ENCODE measurements around the gene FGD2. TPM values are rescaled to one million over a fixed set of nuclear protein-coding genes. Genes with fewer than 3 reads are reported as not detected.

The FGD2 gene
- total RNA-seq, 1 donor from 2014 or later = not detected

DNA sequence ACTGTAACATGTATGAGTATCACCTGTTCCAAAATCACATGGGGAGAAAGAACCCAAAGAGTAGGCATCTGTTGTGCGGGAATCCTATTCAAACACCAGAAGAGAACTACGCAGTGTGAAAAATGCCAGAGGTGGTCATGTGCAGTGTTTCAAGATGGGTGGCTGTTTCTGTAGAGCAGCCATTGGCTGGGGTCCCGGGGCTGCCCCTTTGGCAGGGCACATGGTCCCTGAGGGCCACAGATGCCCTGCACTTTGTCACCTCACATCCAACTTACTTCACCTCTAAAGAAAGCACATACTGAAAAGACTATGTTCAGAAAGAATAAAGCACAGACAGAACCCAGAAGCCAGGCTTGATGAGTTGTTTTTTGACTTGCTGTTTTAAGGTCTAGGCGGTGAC is 31.8 kb upstream of the FGD2 start:
- no peaks in the 10 kb centered on the region for H3K4me1 Mint-ChIP-seq (ENCODE audit: low read depth)
- H3K4me3 Mint-ChIP-seq (ENCODE audit: low read depth) = no peak overlapping the region
- H3K27ac Mint-ChIP-seq = no peak overlapping the region
- no peaks in the 10 kb centered on the region for H3K9me3 Mint-ChIP-seq (ENCODE audit: low read depth)
- no peak for DNase-seq (ENCODE audit: low spot score, unreplicated experiment)
- TF ChIP-seq, protein P1, sequence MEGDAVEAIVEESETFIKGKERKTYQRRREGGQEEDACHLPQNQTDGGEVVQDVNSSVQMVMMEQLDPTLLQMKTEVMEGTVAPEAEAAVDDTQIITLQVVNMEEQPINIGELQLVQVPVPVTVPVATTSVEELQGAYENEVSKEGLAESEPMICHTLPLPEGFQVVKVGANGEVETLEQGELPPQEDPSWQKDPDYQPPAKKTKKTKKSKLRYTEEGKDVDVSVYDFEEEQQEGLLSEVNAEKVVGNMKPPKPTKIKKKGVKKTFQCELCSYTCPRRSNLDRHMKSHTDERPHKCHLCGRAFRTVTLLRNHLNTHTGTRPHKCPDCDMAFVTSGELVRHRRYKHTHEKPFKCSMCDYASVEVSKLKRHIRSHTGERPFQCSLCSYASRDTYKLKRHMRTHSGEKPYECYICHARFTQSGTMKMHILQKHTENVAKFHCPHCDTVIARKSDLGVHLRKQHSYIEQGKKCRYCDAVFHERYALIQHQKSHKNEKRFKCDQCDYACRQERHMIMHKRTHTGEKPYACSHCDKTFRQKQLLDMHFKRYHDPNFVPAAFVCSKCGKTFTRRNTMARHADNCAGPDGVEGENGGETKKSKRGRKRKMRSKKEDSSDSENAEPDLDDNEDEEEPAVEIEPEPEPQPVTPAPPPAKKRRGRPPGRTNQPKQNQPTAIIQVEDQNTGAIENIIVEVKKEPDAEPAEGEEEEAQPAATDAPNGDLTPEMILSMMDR (IDR thresholded peaks at IDR 0.05; ENCODE audit: unreplicated experiment) = no peak
- no peaks in the 10 kb centered on the region for H3K27me3 Mint-ChIP-seq
- H3K36me3 Mint-ChIP-seq (ENCODE audit: insufficient read depth) = peaks cover 19% of the 10 kb centered on the region

DNA sequence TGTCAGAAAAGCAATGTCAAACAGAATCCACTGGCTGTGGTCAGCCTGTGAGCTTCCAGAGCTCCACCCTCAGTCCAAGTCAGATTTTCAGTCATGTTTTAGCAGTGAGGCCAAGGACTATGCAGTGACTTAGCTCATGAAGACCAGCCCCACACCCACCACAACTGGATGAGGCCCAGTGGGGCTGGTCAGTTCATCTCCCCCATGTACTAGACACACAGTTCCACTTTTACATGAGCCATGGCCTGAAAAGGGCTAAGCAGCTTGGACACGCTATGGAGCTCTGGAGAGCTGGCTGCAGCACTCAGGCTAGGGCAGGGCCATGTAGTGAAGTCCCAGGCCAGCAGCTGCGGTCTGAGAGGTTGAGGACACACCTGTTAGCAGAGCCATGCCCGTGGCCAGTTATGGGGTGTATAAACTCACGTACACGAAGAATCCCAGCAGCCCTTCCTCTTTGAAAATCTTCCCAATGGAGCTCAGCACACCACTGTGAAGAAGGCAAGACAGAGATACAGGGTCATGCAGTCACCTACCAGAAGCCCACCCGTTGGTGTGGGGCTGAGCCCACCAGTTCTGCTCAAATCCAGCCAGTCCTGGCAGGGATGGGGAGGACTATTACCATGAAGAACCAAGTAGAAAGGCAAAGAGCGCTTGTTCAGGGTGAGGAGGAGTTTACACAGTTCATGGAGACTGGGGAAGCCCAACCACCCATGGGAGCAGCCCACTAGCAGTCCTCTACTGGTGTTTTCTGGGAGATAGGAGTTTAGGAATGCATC is 30.0 kb upstream of the FGD2 start:
- no peak overlapping the region for H3K4me3 Mint-ChIP-seq (ENCODE audit: low read depth)
- H3K27me3 Mint-ChIP-seq = no peaks in the 10 kb centered on the region
- no peaks in the 10 kb centered on the region for H3K9me3 Mint-ChIP-seq (ENCODE audit: low read depth)
- H3K27ac Mint-ChIP-seq = no peak overlapping the region
- H3K36me3 Mint-ChIP-seq (ENCODE audit: insufficient read depth) = peaks cover 13% of the 10 kb centered on the region
- DNase-seq (ENCODE audit: low spot score, unreplicated experiment) = no peak
- TF ChIP-seq, protein P1 (IDR thresholded peaks at IDR 0.05; ENCODE audit: unreplicated experiment) = no peak
- peaks cover 2% of the 10 kb centered on the region for H3K4me1 Mint-ChIP-seq (ENCODE audit: low read depth)

DNA sequence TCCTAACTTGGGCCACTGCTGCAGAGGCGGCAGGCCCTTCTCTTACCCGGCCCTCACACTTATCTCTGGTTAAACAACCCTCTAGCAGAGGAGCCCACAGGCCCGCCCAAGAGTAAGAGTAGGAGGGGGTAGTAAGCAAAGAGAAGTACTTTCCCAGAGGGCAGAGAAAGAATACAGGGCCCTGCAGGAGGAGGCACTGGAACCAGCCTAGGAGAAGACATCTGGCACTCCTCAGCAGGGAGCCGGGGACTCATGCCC is 29.5 kb upstream of the FGD2 start:
- Mint-ChIP-seq H3K4me1 (ENCODE audit: low read depth) (peaks cover 4% of the 10 kb centered on the region), H3K27ac (no peak overlapping the region), H3K27me3 (no peaks in the 10 kb centered on the region), H3K4me3 (ENCODE audit: low read depth) (no peak overlapping the region), H3K36me3 (ENCODE audit: insufficient read depth) (peaks cover 13% of the 10 kb centered on the region), H3K9me3 (ENCODE audit: low read depth) (no peaks in the 10 kb centered on the region)
- DNase-seq (ENCODE audit: low spot score, unreplicated experiment) = no peak
- TF ChIP-seq, protein P1 (IDR thresholded peaks at IDR 0.05; ENCODE audit: unreplicated experiment) = no peak

DNA sequence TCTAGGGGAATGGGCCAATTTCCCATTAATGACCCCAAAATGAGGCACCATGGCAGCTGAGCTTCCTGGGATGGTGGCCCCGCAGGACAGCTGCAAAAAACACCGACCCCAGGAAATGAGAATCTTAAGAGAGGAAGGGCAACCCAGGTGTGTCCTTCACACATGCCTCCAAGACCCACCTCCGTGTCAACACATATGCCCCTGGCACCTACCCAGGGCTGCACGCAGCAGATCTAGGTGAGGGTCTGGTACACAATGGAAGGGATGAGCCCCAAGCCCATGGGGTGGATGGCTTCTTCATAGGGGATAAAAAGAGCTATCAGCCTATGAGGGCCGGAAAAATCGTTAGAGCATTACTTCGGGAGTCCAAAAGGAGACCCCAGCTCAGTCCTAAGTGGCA is 28.9 kb upstream of the FGD2 start:
- H3K36me3 Mint-ChIP-seq (ENCODE audit: insufficient read depth) = peaks cover 12% of the 10 kb centered on the region
- H3K27ac Mint-ChIP-seq = no peak overlapping the region
- TF ChIP-seq, protein P1 (IDR thresholded peaks at IDR 0.05; ENCODE audit: unreplicated experiment) = no peak
- H3K4me1 Mint-ChIP-seq (ENCODE audit: low read depth) = peaks cover 4% of the 10 kb centered on the region
- no peak overlapping the region for H3K4me3 Mint-ChIP-seq (ENCODE audit: low read depth)
- H3K9me3 Mint-ChIP-seq (ENCODE audit: low read depth) = no peaks in the 10 kb centered on the region
- H3K27me3 Mint-ChIP-seq = no peaks in the 10 kb centered on the region
- DNase-seq (ENCODE audit: low spot score, unreplicated experiment) = no peak

DNA sequence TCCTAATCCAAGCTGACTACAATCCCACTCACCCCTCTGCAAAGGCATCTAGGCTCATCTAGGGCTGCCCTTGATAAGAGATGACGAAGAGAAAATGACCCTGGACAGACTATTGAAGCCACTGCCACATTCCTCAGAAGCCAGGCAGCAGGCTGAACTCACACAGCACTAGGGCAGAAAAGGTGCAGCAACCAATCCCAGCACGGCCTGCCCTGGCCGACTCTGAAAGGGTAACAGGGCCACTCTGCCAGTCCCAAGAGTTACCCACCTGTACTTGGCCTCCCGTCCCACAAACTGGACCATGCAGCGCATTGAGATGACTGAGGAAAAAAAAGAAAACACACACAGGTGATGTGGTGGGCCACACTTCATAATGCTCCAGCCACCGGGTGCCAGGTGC is 28.5 kb upstream of the FGD2 start:
- Mint-ChIP-seq H3K27me3 (no peaks in the 10 kb centered on the region), H3K27ac (peak overlapping the region; percentile 16), H3K36me3 (ENCODE audit: insufficient read depth) (peaks cover 12% of the 10 kb centered on the region), H3K4me1 (ENCODE audit: low read depth) (peaks cover 6% of the 10 kb centered on the region), H3K4me3 (ENCODE audit: low read depth) (no peak overlapping the region), H3K9me3 (ENCODE audit: low read depth) (no peaks in the 10 kb centered on the region)
- TF ChIP-seq, protein P1 (IDR thresholded peaks at IDR 0.05; ENCODE audit: unreplicated experiment) = no peak
- no peak for DNase-seq (ENCODE audit: low spot score, unreplicated experiment)
